Skeletal muscle tissue (tissue), 4 donors: Measurements from ENCODE around the gene DIS3L2. TPM values are rescaled to one million over a fixed set of nuclear protein-coding genes. Genes with fewer than 3 reads are reported as not detected.

Experiments
- H3K27ac ChIP-seq: one replicate; pipeline ENCODE4 v1.7.0; 2013; ENCODE audit warnings: mild to moderate bottlenecking, low read depth, low read length, inconsistent platforms
- H3K27me3 ChIP-seq, 3 donors: one replicate each; pipeline ENCODE4 v1.7.0; 2013; ENCODE audit warnings: low read length in 3 of 3; ENCODE audit not compliant: control insufficient read depth in 3 of 3, insufficient read depth in 3 of 3
- H3K36me3 ChIP-seq, 3 donors: one replicate each; pipeline ENCODE4 v1.7.0; 2013; ENCODE audit warnings: low read length in 3 of 3; ENCODE audit not compliant: control insufficient read depth in 3 of 3, insufficient read depth in 3 of 3
- H3K4me1 ChIP-seq, 3 donors: one replicate each; pipeline ENCODE4 v1.7.0; 2013; ENCODE audit warnings: low read length in 3 of 3, mild to moderate bottlenecking in 3 of 3; ENCODE audit not compliant: control insufficient read depth in 3 of 3, insufficient read depth in 3 of 3
- H3K4me3 ChIP-seq, 3 donors: one replicate each; pipeline ENCODE4 v1.7.0; 2013; ENCODE audit warnings: low read length in 3 of 3
- H3K9ac ChIP-seq, 3 donors: one replicate each; pipeline ENCODE4 v1.7.0; 2013; ENCODE audit warnings: low read length in 3 of 3, mild to moderate bottlenecking in 3 of 3, moderate library complexity in 2 of 3, low read depth in 1 of 3
- H3K9me3 ChIP-seq, 3 donors: one replicate each; pipeline ENCODE4 v1.7.0; 2013; ENCODE audit warnings: low read length in 3 of 3; ENCODE audit not compliant: control insufficient read depth in 3 of 3
- total RNA-seq: library from RNA; depleted of rRNA; stranded (reverse); fragments of >200 nt; gene quantifications from one replicate; pipeline ENCODE4 v1.2.3, GENCODE V29; 2014
- donor health status: Osteomylitis.

DIS3L2 gene
- total RNA-seq, 1 donor from 2014 or later = 24.0 TPM

DNA sequence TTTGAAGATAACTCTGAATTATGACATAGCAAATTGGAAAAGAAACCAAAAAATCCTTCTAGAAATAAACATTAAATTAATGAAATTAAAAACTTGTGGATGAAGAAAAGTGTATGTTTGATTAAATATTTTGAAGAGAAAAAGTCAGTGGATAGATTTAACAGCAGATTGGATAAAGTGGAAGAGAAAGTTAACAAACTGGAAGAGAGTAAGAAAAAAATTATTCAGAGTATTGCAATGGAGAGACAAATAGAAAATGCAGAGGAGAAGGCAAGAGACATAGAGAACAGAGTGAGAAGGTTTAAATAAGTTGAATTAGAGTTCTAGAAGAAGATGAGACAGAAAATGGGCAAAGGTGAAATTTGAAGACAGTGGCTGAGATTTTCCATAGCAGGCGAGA, 162.8 kb downstream of the DIS3L2 start:
- Histone ChIP-seq H3K27me3 (no peaks in the 10 kb centered on the region), H3K36me3 (no peaks in the 10 kb centered on the region), H3K9me3 (no peaks in the 10 kb centered on the region), H3K4me1 (no peaks in the 10 kb centered on the region), H3K4me3 (no peak overlapping the region), H3K9ac (no peak overlapping the region), H3K27ac (no peak overlapping the region)

DNA sequence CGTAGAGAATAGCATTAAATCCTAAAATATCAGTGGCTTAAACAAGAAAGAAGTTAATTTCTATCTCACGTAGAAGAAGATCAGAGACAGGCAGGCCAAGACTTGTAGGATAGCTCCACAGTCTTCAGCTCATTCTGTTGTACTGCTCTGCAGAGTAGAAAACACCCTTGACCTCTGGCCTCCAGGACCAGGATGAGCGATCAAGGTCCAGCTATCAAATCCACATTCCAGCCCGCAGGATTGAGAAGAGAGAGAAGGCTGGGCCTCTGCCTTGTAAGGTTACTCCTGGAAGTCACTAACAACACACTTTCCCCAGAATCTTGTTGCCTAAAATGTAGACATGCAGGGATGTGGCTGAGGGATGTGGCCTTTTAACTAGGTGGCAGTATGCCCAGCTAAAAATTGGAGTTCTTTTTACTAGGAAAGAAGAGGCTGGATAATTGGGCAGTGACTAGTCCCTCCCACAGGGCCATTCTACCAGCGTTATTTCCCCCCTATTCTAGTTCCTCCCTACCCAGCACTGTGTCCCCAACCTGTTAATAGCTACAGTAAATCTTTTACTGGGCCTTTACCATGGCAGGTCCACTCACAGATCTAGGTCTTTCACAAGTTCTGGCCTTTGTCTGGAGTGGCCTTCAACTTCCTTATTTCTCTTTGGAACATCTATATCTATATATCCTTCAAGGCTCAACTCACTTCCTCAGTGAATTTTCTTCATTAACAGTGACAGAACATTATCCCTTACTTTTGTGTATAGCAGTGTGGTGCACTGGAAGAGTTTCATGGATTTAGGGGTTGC, 165.0 kb downstream of the DIS3L2 start:
- Histone ChIP-seq H3K4me1 (no peaks in the 10 kb centered on the region), H3K27ac (no peak overlapping the region), H3K9me3 (no peaks in the 10 kb centered on the region), H3K27me3 (no peaks in the 10 kb centered on the region), H3K9ac (no peak overlapping the region), H3K36me3 (peaks cover 0 to 1% (median 0%) of the 10 kb centered on the region in 3 donors), H3K4me3 (no peak overlapping the region)

GRCh38 chr2:232129483-232129882, 168.0 kb downstream of the DIS3L2 start:
- Histone ChIP-seq H3K4me1 (no peaks in the 10 kb centered on the region), H3K4me3 (no peak overlapping the region), H3K9ac (no peak overlapping the region), H3K36me3 (peaks cover 6 to 9% (median 7%) of the 10 kb centered on the region in 3 donors), H3K9me3 (no peaks in the 10 kb centered on the region), H3K27ac (no peak overlapping the region), H3K27me3 (no peaks in the 10 kb centered on the region)

DNA sequence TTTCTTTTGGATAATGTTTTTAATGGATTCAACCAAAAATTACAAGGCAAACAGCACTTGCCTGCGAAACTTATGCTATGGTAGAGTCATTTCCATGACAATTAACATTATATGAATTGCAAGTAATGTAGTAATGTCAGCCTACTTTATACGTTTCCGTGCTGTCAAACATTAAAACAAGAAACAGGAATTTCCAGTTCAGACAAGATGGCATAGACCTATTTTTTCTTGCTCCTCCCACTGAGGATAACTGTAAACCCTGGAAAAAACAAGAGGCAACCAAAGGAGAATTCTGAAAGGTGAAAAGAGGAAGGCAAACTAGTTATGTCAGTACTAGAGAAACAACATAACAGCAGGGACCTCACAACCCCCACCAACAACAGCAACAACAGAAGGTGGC, 170.7 kb downstream of the DIS3L2 start:
- Histone ChIP-seq H3K36me3 (peaks cover 7 to 15% (median 9%) of the 10 kb centered on the region in 3 donors), H3K9me3 (no peaks in the 10 kb centered on the region), H3K9ac (no peak overlapping the region), H3K4me1 (no peaks in the 10 kb centered on the region), H3K27ac (no peak overlapping the region), H3K27me3 (no peaks in the 10 kb centered on the region), H3K4me3 (no peak overlapping the region)

DNA sequence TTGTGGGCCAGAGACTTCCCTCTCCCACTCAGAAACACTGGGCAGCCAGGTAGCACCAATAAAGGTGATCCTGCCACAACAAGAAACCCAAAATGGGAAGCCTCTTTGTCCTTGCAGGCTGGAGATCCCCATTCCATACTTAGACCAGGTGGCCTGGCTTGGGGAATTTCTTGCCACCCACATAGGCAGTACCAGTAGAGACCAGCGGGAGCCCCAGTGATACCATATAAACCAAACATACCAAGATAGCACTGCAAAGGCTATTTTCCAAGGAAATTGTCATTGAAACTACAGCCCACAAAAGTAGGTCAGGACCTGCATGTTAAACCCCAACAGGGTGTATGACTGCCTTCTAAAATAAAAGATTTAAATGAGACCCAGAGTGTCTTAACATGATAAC, 171.6 kb downstream of the DIS3L2 start:
- no peaks in the 10 kb centered on the region for H3K9me3 ChIP-seq
- H3K9ac ChIP-seq = no peak overlapping the region
- no peaks in the 10 kb centered on the region for H3K27me3 ChIP-seq
- H3K4me3 ChIP-seq = no peak overlapping the region
- peaks cover 7 to 15% (median 9%) of the 10 kb centered on the region in 3 donors for H3K36me3 ChIP-seq
- H3K27ac ChIP-seq = no peak overlapping the region
- no peaks in the 10 kb centered on the region for H3K4me1 ChIP-seq

GRCh38 chr2:232134939-232135338, 173.4 kb downstream of the DIS3L2 start:
- peaks cover 7 to 15% (median 9%) of the 10 kb centered on the region in 3 donors for H3K36me3 ChIP-seq
- H3K4me3 ChIP-seq = no peak overlapping the region
- H3K27me3 ChIP-seq = no peaks in the 10 kb centered on the region
- no peaks in the 10 kb centered on the region for H3K9me3 ChIP-seq
- no peak overlapping the region for H3K9ac ChIP-seq
- no peak overlapping the region for H3K27ac ChIP-seq
- H3K4me1 ChIP-seq = no peaks in the 10 kb centered on the region

- H3K27me3 ChIP-seq = no peaks in the 10 kb centered on the region
- peaks cover 4 to 13% (median 5%) of the 10 kb centered on the region in 3 donors for H3K36me3 ChIP-seq
- H3K4me3 ChIP-seq = no peak overlapping the region
- no peaks in the 10 kb centered on the region for H3K9me3 ChIP-seq
- H3K27ac ChIP-seq = no peak overlapping the region
- H3K9ac ChIP-seq = no peak overlapping the region
- H3K4me1 ChIP-seq = no peaks in the 10 kb centered on the region
Observed at GRCh38 chr2:232137356-232138147, 176.0 kb downstream of the DIS3L2 start.

- H3K9me3 ChIP-seq = no peaks in the 10 kb centered on the region
- H3K4me1 ChIP-seq = no peaks in the 10 kb centered on the region
- H3K27ac ChIP-seq = no peak overlapping the region
- H3K27me3 ChIP-seq = no peaks in the 10 kb centered on the region
- H3K36me3 ChIP-seq = peaks cover 0 to 9% (median 0%) of the 10 kb centered on the region in 3 donors
- no peak overlapping the region for H3K9ac ChIP-seq
- no peak overlapping the region for H3K4me3 ChIP-seq
Observed at GRCh38 chr2:232138441-232138840, 176.9 kb downstream of the DIS3L2 start.

- H3K4me3 ChIP-seq = no peak overlapping the region
- H3K4me1 ChIP-seq = no peaks in the 10 kb centered on the region
- peaks cover 0 to 9% (median 0%) of the 10 kb centered on the region in 3 donors for H3K36me3 ChIP-seq
- H3K27me3 ChIP-seq = no peaks in the 10 kb centered on the region
- no peak overlapping the region for H3K27ac ChIP-seq
- no peak overlapping the region for H3K9ac ChIP-seq
- H3K9me3 ChIP-seq = no peaks in the 10 kb centered on the region
Observed at GRCh38 chr2:232139171-232139594, 177.7 kb downstream of the DIS3L2 start.
